C4-2B (cell line): ENCODE results near the gene JOSD2.
A peak's percentile ranks its signal among the peaks of the same experiment; 100 is the strongest.

Experiments
- H3K27ac ChIP-seq: fragments of 450-650 bp; 2 replicates; pipeline ENCODE4 v1.5.1; 2017
- CTCF ChIP-seq: fragments of 450-650 bp; conservative IDR thresholded peaks from 2 replicates; pipeline ENCODE4 v1.5.1; 2017; ENCODE audit warnings: mild to moderate bottlenecking
- ZFX ChIP-seq: fragments of 450-650 bp; IDR thresholded peaks from 2 replicates; pipeline ENCODE4 v1.6.1; 2017

Gene JOSD2

GRCh38 chr19:50510121-50510670, 795 bp downstream of the JOSD2 start:
- H3K27ac ChIP-seq, result peak overlapping the region; percentile 57
- no peak for TF ChIP-seq ZFX
- no peak for TF ChIP-seq CTCF

GRCh38 chr19:50509366-50509765, 1.6 kb downstream of the JOSD2 start:
- no peak for TF ChIP-seq ZFX
- TF ChIP-seq CTCF, result no peak
- no peak overlapping the region for H3K27ac ChIP-seq

- TF ChIP-seq ZFX, result no peak
- no peak for TF ChIP-seq CTCF
- H3K27ac ChIP-seq, result no peak overlapping the region
Observed at GRCh38 chr19:50508843-50509190, 2.2 kb downstream of the JOSD2 start.

- no peak overlapping the region for H3K27ac ChIP-seq
- no peak for TF ChIP-seq CTCF
- TF ChIP-seq ZFX, result no peak
Observed at GRCh38 chr19:50507376-50507775, 3.6 kb downstream of the JOSD2 start.

GRCh38 chr19:50506700-50507099, 4.3 kb downstream of the JOSD2 start:
- TF ChIP-seq ZFX (no peak), CTCF (no peak)
- no peak overlapping the region for H3K27ac ChIP-seq

GRCh38 chr19:50505856-50506611, 5.0 kb downstream of the JOSD2 start:
- TF ChIP-seq CTCF, result no peak
- TF ChIP-seq ZFX, result no peak
- H3K27ac ChIP-seq, result no peak overlapping the region

GRCh38 chr19:50501568-50502475, 9.2 kb downstream of the JOSD2 start:
- no peak for TF ChIP-seq CTCF
- TF ChIP-seq ZFX, result no peak
- H3K27ac ChIP-seq, result no peak overlapping the region
